CD4-positive, CD25-positive, alpha-beta regulatory T cell (primary cell): ENCODE measurements around the gene CAPZA1. TPM values are rescaled to one million over a fixed set of nuclear protein-coding genes. Genes with fewer than 3 reads are reported as not detected.

Experiments
- ATAC-seq, 2 donors: fragments of 150-1000 bp; cut with Tn5 transposase; one replicate each; pipeline ENCODE4 v1.10.0; 2021; ENCODE audit warnings: low read depth in 2 of 2, moderate number of reproducible peaks in 2 of 2, moderate library complexity in 1 of 2
- DNase-seq, 3 donors: peaks; one replicate each; pipeline versions ENCODE4 v3.0.0 to v3.0.0-alpha.2; 2012 to 2022; ENCODE audit warnings: mixed read lengths in 1 of 3
- H3K27ac ChIP-seq: one replicate; pipeline ENCODE4 v1.7.0; 2013; ENCODE audit warnings: mild to moderate bottlenecking, low read length; ENCODE audit not compliant: insufficient read depth, poor library complexity, severe bottlenecking
- H3K27me3 ChIP-seq: one replicate; pipeline ENCODE4 v1.7.0; 2013; ENCODE audit warnings: low read length; ENCODE audit not compliant: control insufficient read depth, insufficient read depth
- H3K36me3 ChIP-seq: one replicate; pipeline ENCODE4 v1.7.0; 2013; ENCODE audit warnings: mild to moderate bottlenecking, low read length, moderate library complexity; ENCODE audit not compliant: control insufficient read depth, insufficient read depth
- H3K4me1 ChIP-seq: 2 replicates; pipeline ENCODE4 v1.7.0; 2013; ENCODE audit warnings: mild to moderate bottlenecking, low read length; ENCODE audit not compliant: insufficient read depth, control insufficient read depth, poor library complexity, severe bottlenecking
- H3K4me3 ChIP-seq: one replicate; pipeline ENCODE4 v1.7.0; 2013; ENCODE audit warnings: low read depth, mild to moderate bottlenecking, low read length, moderate library complexity
- H3K9me3 ChIP-seq, 2 experiments: 1 replicate in 1 of 2; 2 replicates in 1 of 2; pipeline ENCODE4 v1.7.0; 2013; ENCODE audit warnings: low read length in 2 of 2, mild to moderate bottlenecking in 1 of 2, moderate library complexity in 1 of 2; ENCODE audit not compliant: control insufficient read depth in 2 of 2
- H3K27ac Mint-ChIP-seq, 3 donors: one replicate each; pipeline ENCODE4 v1.8.0; 2020 to 2022; ENCODE audit warnings: mild to moderate bottlenecking in 3 of 3, mixed read lengths in 3 of 3, moderate library complexity in 2 of 3
- H3K27me3 Mint-ChIP-seq: one replicate; pipeline ENCODE4 v1.8.0; 2022; ENCODE audit warnings: mild to moderate bottlenecking, mixed read lengths
- H3K36me3 Mint-ChIP-seq: one replicate; pipeline ENCODE4 v1.8.0; 2020; ENCODE audit warnings: mixed read lengths
- H3K4me1 Mint-ChIP-seq, 4 donors: one replicate each; pipeline ENCODE4 v1.8.0; 2020 to 2022; ENCODE audit warnings: mixed read lengths in 4 of 4, mild to moderate bottlenecking in 1 of 4
- H3K4me3 Mint-ChIP-seq, 4 donors: one replicate each; pipeline ENCODE4 v1.8.0; 2020 to 2022; ENCODE audit warnings: mild to moderate bottlenecking in 4 of 4, mixed read lengths in 4 of 4, moderate library complexity in 3 of 4
- H3K9me3 Mint-ChIP-seq, 7 donors: one replicate each; pipeline ENCODE4 v1.8.0; 2020 to 2022; ENCODE audit warnings: mixed read lengths in 7 of 7, mild to moderate bottlenecking in 3 of 7, moderate library complexity in 2 of 7
- polyA plus RNA-seq, 4 donors: library from polyadenylated mRNA; unstranded; fragments of 300-500 nt; fragmentation: Illumina TruSeq; gene quantifications; one replicate each; pipeline ENCODE4 v1.2.3, GENCODE V29; 2021
- total RNA-seq: library from RNA; stranded (reverse); gene quantifications from one replicate; pipeline ENCODE4 v1.2.3, GENCODE V29; 2022

Gene CAPZA1
- total and polyA plus RNA-seq, 5 donors from 2014 or later = 244 to 281 (median 255) TPM

- Histone ChIP-seq H3K4me3 (peak overlapping the region; percentile 83), H3K36me3 (peaks cover 24% of the 10 kb centered on the region), H3K27me3 (no peaks in the 10 kb centered on the region), H3K9me3 (no peaks in the 10 kb centered on the region), H3K4me1 (peaks cover 32% of the 10 kb centered on the region), H3K27ac (peak overlapping the region; percentile 73)
- Mint-ChIP-seq H3K4me1 (peaks cover 22 to 75% (median 49%) of the 10 kb centered on the region in 4 donors), H3K4me3 (peak overlapping the region; percentile 77 to 98 (median 96)), H3K27me3 (no peaks in the 10 kb centered on the region), H3K27ac (peak overlapping the region; percentile 96 to 98 (median 97)), H3K36me3 (peaks cover 25% of the 10 kb centered on the region), H3K9me3 (peaks cover 0 to 2% (median 0%) of the 10 kb centered on the region in 7 donors)
- ATAC-seq (peak in 1 of 2 donors; percentile 39), DNase-seq (peak in 2 of 3 donors; percentile 37 to 40)
Measured at GRCh38 chr1:112673592-112674439, 54.2 kb downstream of the CAPZA1 start.

- H3K36me3 ChIP-seq = peaks cover 17% of the 10 kb centered on the region
- peaks cover 23% of the 10 kb centered on the region for H3K36me3 Mint-ChIP-seq
- DNase-seq (peak; percentile 51 to 80 (median 55)), ATAC-seq (peak; percentile 53 to 61)
- H3K9me3 ChIP-seq = no peaks in the 10 kb centered on the region
- peak within 1 kb of the TSS; percentile 96 to 98 (median 97) for H3K27ac Mint-ChIP-seq
- peaks cover 0 to 2% (median 0%) of the 10 kb centered on the region in 7 donors for H3K9me3 Mint-ChIP-seq
- H3K27me3 ChIP-seq = no peaks in the 10 kb centered on the region
- peak within 1 kb of the TSS; percentile 73 for H3K27ac ChIP-seq
- H3K4me1 ChIP-seq = peaks cover 32% of the 10 kb centered on the region
- H3K4me3 ChIP-seq = peak within 1 kb of the TSS; percentile 84
- peak within 1 kb of the TSS; percentile 87 to 98 (median 96) for H3K4me3 Mint-ChIP-seq
- peaks cover 29 to 68% (median 51%) of the 10 kb centered on the region in 4 donors for H3K4me1 Mint-ChIP-seq
- H3K27me3 Mint-ChIP-seq = no peaks in the 10 kb centered on the region
Measured at GRCh38 chr1:112674440-112674985, 54.9 kb downstream of the CAPZA1 start, which contains the start of gene MOV10. MOV10 (plus strand) TSS chr1:112674659; CDS start chr1:112674913, 254 bp downstream.

GRCh38 chr1:112674986-112675727, 55.5 kb downstream of the CAPZA1 start:
- Histone ChIP-seq H3K27ac (peak overlapping the region; percentile 73), H3K4me3 (peak overlapping the region; percentile 84), H3K27me3 (no peaks in the 10 kb centered on the region), H3K36me3 (peaks cover 11% of the 10 kb centered on the region), H3K9me3 (no peaks in the 10 kb centered on the region), H3K4me1 (peaks cover 32% of the 10 kb centered on the region)
- H3K4me3 Mint-ChIP-seq = peak overlapping the region; percentile 87 to 98 (median 96)
- ATAC-seq = peak; percentile 36 to 51
- H3K27ac Mint-ChIP-seq = peak overlapping the region; percentile 96 to 98 (median 97)
- peak; percentile 24 to 39 (median 32) for DNase-seq
- peaks cover 21% of the 10 kb centered on the region for H3K36me3 Mint-ChIP-seq
- no peaks in the 10 kb centered on the region for H3K27me3 Mint-ChIP-seq
- peaks cover 0 to 2% (median 0%) of the 10 kb centered on the region in 7 donors for H3K9me3 Mint-ChIP-seq
- H3K4me1 Mint-ChIP-seq = peaks cover 29 to 68% (median 50%) of the 10 kb centered on the region in 4 donors

GRCh38 chr1:112675728-112676381, 56.2 kb downstream of the CAPZA1 start:
- Mint-ChIP-seq H3K36me3 (peaks cover 14% of the 10 kb centered on the region), H3K9me3 (peaks cover 0 to 2% (median 0%) of the 10 kb centered on the region in 7 donors), H3K27me3 (no peaks in the 10 kb centered on the region), H3K27ac (peak overlapping the region; percentile 60 to 91 (median 70)), H3K4me1 (peaks cover 29 to 68% (median 50%) of the 10 kb centered on the region in 4 donors), H3K4me3 (peak overlapping the region; percentile 86 to 89 (median 88))
- DNase-seq = no peak
- Histone ChIP-seq H3K4me1 (peaks cover 32% of the 10 kb centered on the region), H3K36me3 (peaks cover 6% of the 10 kb centered on the region), H3K27ac (no peak overlapping the region), H3K27me3 (no peaks in the 10 kb centered on the region), H3K9me3 (no peaks in the 10 kb centered on the region), H3K4me3 (peak overlapping the region; percentile 84)
- ATAC-seq = no peak

GRCh38 chr1:112676543-112676942, 56.9 kb downstream of the CAPZA1 start:
- Histone ChIP-seq H3K4me3 (peak overlapping the region; percentile 84), H3K27me3 (no peaks in the 10 kb centered on the region), H3K36me3 (peaks cover 2% of the 10 kb centered on the region), H3K9me3 (no peaks in the 10 kb centered on the region), H3K4me1 (peaks cover 32% of the 10 kb centered on the region), H3K27ac (no peak overlapping the region)
- peaks cover 14% of the 10 kb centered on the region for H3K36me3 Mint-ChIP-seq
- peaks cover 0 to 2% (median 0%) of the 10 kb centered on the region in 7 donors for H3K9me3 Mint-ChIP-seq
- H3K4me3 Mint-ChIP-seq = peak overlapping the region; percentile 80 to 88 (median 86)
- DNase-seq = no peak
- H3K27ac Mint-ChIP-seq = peak overlapping the region in 2 of 3 donors; percentile 46 to 69
- ATAC-seq = no peak
- no peaks in the 10 kb centered on the region for H3K27me3 Mint-ChIP-seq
- peaks cover 29 to 61% (median 50%) of the 10 kb centered on the region in 4 donors for H3K4me1 Mint-ChIP-seq

- Histone ChIP-seq H3K27me3 (no peaks in the 10 kb centered on the region), H3K4me3 (no peak overlapping the region), H3K9me3 (no peaks in the 10 kb centered on the region), H3K36me3 (no peaks in the 10 kb centered on the region), H3K27ac (no peak overlapping the region), H3K4me1 (peaks cover 32% of the 10 kb centered on the region)
- peak overlapping the region in 1 of 3 donors; percentile 2 for H3K27ac Mint-ChIP-seq
- DNase-seq (no peak), ATAC-seq (no peak)
- peak overlapping the region in 1 of 4 donors; percentile 21 for H3K4me3 Mint-ChIP-seq
- H3K9me3 Mint-ChIP-seq = peaks cover 0 to 2% (median 0%) of the 10 kb centered on the region in 7 donors
- no peaks in the 10 kb centered on the region for H3K27me3 Mint-ChIP-seq
- peaks cover 14% of the 10 kb centered on the region for H3K36me3 Mint-ChIP-seq
- H3K4me1 Mint-ChIP-seq = peaks cover 31 to 54% (median 51%) of the 10 kb centered on the region in 4 donors
Measured at GRCh38 chr1:112677501-112677900, 57.9 kb downstream of the CAPZA1 start.

GRCh38 chr1:112678605-112679004, 59.0 kb downstream of the CAPZA1 start:
- H3K4me3 ChIP-seq = no peak overlapping the region
- no peaks in the 10 kb centered on the region for H3K27me3 ChIP-seq
- ATAC-seq (no peak), DNase-seq (no peak)
- H3K4me3 Mint-ChIP-seq = peak overlapping the region in 2 of 4 donors; percentile 21 to 45
- H3K4me1 Mint-ChIP-seq = peaks cover 34 to 47% (median 45%) of the 10 kb centered on the region in 4 donors
- peaks cover 30% of the 10 kb centered on the region for H3K4me1 ChIP-seq
- H3K27me3 Mint-ChIP-seq = no peaks in the 10 kb centered on the region
- H3K36me3 ChIP-seq = no peaks in the 10 kb centered on the region
- H3K27ac ChIP-seq = no peak overlapping the region
- peak overlapping the region in 1 of 3 donors; percentile 72 for H3K27ac Mint-ChIP-seq
- H3K9me3 ChIP-seq = no peaks in the 10 kb centered on the region
- H3K9me3 Mint-ChIP-seq = no peaks in the 10 kb centered on the region
- peaks cover 14% of the 10 kb centered on the region for H3K36me3 Mint-ChIP-seq
